ENCODE results near the gene TTC3.

TTC3 gene

DNA sequence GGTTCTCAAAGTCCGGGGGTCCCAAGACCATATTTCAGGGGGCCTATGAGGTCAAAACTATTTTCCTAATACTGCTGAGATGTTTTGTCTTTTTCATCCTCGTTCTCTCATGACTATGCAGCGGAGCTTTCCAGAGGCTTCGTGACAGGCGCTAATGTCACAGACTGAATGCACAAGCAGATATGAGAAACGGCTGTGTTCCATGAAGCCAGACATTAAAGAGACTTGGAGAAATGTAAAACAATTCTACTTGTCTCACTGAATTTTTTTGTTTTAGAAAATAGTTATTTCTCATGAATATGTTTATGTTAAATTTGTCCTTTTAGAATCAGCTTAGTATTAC, 10.5 kb upstream of the TTC3 start:
- no peak for DNase-seq

DNA sequence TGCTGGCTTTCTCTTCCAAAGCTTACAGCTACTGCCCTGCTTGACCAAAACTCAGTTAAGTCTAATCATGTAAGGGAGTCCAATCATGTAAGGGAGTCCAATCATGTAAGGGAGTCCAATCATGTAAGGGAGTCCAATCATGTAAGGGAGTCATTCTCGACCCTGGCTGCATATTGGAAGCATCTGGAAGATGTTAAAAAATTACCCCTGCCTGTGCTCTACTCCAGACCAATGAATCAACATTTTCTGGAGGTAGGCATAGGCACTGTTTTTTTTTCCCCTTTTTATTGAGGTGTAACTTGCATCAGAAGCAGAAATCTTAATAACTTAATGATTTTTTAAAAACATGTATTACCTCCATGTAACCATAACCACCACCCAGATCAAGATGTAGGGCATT, 9.6 kb upstream of the TTC3 start:
- no peak for DNase-seq

DNA sequence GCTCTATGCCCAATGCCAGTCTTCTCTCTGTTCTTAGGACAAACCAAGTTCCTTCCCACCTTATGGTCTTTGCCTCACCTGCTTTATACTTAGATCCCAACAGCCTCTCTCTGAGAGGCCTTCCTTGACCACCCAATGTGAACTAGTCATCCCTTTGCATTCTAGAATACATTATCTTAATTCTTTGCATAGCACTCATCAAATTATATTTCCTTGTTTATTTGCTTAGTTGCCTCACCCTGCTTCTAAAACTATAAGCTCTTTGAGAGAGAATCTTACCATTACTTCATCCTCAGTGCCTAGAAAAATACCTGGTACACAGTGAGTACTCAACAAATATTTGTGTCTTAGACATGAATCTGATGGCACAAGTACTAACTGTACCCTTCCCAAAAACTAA, 8.2 kb upstream of the TTC3 start:
- DNase-seq = no peak

- no peak for DNase-seq
Measured at GRCh38 chr21:37065561-37066177, 7.4 kb upstream of the TTC3 start.

GRCh38 chr21:37071561-37072273, 1.3 kb upstream of the TTC3 start:
- peak in 1 of 2 experiments; percentile 83 for DNase-seq

- DNase-seq = peak; percentile 52 to 83
Measured at GRCh38 chr21:37072274-37072987, 623 bp upstream of the TTC3 start.

- no peak for DNase-seq
Measured at GRCh38 chr21:37073417-37074196, 553 bp downstream of the TTC3 start.

DNA sequence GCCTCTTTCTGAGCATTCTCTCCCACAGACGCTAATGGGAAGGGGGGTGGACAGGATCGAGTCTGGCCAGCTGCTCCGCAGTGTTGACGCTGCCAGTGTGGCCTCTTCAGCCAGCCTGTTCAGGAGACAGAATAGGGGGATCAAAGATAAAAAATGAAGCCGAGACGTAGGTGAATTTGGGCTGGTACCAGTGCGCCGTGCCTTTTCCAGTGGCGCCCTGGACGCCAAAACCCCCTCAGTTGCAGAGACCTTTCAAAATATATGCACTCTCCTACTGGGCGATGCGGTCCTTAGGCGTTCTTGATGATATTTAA, 1.1 kb downstream of the TTC3 start:
- no peak for DNase-seq

- no peak for DNase-seq
Measured at GRCh38 chr21:37074546-37074945, 1.5 kb downstream of the TTC3 start.

GRCh38 chr21:37075214-37075770, 2.2 kb downstream of the TTC3 start:
- DNase-seq = no peak

GRCh38 chr21:37076087-37076850, 3.2 kb downstream of the TTC3 start:
- no peak for DNase-seq

DNA sequence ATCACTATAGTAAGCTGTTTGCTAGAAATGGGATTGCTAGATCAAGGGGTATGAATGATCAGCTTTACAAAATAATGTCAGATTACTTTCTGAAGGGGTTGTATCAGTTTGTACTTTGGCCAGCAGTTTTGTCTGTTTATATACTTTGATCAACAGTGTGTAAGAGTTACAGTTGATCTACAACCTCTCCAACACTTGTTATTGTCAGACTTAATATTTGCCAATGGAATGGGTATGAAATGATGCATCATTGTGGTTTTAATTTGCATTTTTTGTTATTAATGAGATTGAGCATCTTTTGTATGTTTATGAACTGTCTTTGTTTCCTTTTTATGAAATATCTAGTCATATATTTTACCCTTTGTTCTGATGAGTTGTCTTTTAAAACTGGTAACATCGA, 4.3 kb downstream of the TTC3 start:
- no peak for DNase-seq

GRCh38 chr21:37079211-37079824, 6.3 kb downstream of the TTC3 start:
- DNase-seq = no peak

- DNase-seq = no peak
Measured at GRCh38 chr21:37082375-37082774, 9.3 kb downstream of the TTC3 start.

- no peak for DNase-seq
Measured at GRCh38 chr21:37082856-37083528, 9.9 kb downstream of the TTC3 start.

DNA sequence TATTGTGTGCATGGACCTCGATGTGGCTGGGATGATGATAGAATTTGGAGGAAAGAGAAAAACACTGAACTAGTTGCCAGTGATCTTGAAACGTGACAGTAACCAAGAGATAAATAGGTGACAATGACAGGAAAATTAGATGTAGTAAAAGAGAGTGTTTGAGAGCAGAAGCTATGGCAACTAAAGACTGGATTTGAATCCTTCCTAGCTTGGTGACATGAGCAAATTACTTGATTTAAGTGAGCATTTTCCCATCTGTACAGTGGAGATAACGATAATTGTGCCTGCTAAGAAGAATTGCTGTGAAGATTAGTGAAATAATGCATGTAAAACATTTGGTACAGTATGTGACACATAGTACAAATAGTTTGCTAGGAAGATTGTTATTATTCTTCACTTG, 12.7 kb downstream of the TTC3 start:
- DNase-seq = no peak

DNA sequence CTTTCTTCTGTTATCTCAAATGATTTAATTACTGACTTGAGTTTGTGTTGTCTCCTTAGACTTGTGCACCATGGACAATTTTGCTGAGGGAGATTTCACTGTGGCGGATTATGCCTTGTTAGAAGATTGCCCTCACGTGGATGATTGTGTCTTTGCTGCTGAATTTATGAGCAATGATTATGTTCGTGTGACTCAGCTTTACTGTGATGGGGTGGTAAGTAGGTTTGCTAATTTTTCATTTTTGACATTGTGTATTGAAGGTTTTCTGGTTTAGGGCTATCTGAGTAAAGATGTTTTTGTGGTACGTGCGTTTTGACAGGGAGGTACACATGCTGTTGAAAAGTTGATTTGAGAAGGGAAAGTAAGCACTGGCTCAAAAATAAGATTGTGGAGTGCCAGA, 14.1 kb downstream of the TTC3 start:
- DNase-seq = peak in 1 of 2 experiments; percentile 25

- DNase-seq = no peak
Measured at GRCh38 chr21:37088186-37088735, 15.2 kb downstream of the TTC3 start.

DNA sequence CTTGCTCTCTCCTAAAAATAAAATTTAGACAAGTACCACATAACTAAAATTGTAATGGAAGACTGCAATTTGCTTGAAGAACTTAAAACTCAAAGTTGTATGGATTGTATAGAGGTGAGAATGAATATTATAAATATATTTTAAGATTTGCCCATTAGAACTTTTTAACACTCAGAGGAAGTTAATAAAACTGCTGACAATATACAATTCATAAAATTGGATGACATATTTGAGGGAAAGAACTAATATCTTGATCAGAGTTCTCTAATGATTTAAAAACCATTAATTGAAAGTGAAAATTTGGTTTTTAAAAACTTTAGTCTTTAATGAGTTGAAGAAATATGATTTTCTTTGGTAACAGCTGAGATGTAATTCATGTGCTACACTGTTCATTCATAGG, 20.9 kb downstream of the TTC3 start:
- DNase-seq = no peak

- no peak for DNase-seq
Measured at GRCh38 chr21:37095821-37096220, 22.8 kb downstream of the TTC3 start.

DNA sequence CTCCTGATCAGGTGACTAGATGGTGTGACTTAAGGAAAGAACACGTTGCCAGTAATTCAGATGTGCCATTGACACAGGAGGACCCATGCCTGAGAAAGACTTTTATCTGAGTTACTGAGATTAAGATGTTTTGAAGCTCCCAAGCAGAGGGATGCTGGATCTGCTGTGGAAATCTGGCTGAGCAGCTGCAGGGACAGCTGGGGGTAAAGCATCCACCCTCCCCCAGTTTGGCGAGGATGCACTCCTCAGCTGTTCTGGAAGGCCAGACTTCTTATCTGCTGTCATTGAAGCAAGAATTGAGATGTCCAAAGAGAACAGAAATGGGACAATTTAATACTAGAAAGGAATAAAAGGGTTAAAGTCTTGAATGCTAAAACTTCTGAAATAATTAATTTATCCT, 25.7 kb downstream of the TTC3 start:
- DNase-seq = no peak

Data from NCI-H187 (cell line).